GM18867 (cell line): Measurements from ENCODE around the gene PDE9A.
"Not testable (repeated sequence)": the region's sequence is repeated elsewhere in the genome, so short reads cannot be mapped to it uniquely, and the experiment has no call there.

Experiments
- ATAC-seq: cut with Tn5 transposase; IDR thresholded peaks from one replicate; pipeline ENCODE4 v1.9.1; 2021; ENCODE audit warnings: mild to moderate bottlenecking, moderate library complexity; ENCODE audit not compliant: unreplicated experiment

PDE9A gene

DNA sequence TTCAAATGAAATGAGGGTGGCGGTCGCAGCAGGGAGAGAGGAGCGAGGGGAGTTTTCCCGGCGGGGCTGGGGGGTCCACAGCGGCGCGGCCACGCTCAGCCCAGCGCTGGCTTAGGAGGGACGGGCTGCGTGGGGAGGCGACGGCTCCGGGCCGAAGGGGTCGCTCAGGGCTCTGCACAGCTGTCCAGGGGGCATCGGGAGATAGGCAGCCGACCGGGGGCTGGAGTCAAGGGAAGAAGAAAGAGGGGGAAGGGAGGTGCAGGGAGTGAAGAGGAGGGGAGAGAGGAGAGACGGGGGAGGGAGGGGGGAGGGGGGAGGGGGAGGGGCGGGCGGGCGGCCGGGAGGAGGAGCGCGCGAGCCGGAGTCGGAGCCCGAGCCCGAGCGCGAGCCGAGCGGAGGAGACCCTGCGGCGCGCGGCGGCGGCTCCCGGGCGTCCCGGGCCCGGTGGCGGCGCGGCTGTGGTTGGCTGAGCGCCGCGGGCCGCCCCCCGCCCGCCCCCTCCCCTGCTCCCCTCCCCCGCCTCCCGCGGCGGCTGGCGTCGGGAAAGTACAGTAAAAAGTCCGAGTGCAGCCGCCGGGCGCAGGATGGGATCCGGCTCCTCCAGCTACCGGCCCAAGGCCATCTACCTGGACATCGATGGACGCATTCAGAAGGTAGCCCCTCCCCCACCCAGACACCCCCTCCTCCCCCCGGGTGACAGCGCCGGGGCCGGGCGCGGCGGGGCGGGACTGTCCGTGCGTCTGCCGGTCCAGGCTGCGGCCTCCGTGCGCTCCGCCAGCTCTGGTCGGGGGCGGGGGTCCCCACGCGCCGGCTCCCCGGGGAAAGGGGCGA is at the start of gene PDE9A:
Gene PDE9A (plus strand): TSS at position 391 of the 831 bp plus-strand sequence. CDS start 194 bp downstream, at position 585.
- ATAC-seq: no peak

GRCh38 chr21:42607102-42607501 is 46.3 kb upstream of the PDE9A start:
- no peak for ATAC-seq

GRCh38 chr21:42607525-42608102 is 45.8 kb upstream of the PDE9A start:
- no peak for ATAC-seq

DNA sequence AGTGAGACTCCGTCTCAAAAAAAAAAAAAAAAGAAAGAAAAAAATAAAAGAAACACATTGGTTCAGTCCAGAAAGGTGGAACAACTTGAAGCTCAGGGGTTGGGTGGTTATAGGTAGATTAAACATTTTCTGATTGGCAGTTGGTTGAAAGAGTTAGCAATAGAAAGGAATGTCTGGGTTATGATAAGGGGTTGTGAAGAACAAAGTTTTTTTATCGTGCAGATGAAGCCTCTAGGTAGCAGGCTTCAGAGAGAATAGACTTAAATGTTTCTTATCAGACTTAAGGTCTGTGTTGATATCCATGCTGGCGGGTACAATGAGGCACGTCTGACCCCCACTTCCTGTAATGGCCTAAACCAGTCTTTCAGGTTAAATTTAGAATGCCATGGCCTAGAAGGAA is 45.0 kb upstream of the PDE9A start:
- ATAC-seq: no peak

- no peak for ATAC-seq
These were observed 43.6 kb upstream of the PDE9A start for GRCh38 chr21:42609811-42610210.

DNA sequence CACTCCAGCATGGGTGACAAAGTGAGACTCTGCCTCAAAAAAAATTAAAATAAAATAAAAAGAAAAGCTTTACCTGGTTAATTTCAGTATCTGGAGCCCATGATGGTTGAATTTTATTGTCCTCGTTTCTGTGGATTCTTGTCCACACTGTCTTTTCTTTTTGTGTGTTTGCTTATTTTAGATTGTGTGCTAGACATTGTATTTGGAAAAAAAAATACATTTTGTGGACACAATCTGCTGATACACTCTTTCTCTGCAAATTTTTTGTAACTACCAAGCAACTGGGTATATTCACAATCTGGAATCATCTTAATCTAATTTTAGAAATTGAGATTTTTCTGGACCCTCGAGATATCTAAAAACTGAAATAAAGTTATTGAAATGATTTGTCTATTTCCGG is 41.6 kb upstream of the PDE9A start:
- no peak for ATAC-seq

GRCh38 chr21:42612390-42612789 is 41.0 kb upstream of the PDE9A start:
- ATAC-seq: no peak

DNA sequence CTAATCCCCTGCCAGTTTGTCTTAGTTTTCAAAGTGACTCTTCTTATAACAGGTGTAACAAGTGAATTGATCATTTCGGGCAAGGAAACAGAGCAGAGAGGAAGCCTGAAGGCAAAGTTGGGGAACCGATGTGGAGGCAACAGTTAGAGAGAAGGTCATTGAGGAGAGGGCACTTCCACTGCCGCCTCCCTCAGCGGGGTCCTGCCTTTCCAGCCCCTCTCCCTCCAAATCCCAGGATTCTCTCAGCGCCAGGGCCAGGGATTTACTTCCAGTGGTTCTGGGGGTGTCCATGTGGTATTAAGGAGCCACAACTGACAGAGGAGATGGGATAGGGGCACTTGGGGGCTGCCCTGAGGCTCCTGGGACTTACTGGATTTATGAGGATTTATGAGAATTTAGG is 39.7 kb upstream of the PDE9A start:
- no peak for ATAC-seq

DNA sequence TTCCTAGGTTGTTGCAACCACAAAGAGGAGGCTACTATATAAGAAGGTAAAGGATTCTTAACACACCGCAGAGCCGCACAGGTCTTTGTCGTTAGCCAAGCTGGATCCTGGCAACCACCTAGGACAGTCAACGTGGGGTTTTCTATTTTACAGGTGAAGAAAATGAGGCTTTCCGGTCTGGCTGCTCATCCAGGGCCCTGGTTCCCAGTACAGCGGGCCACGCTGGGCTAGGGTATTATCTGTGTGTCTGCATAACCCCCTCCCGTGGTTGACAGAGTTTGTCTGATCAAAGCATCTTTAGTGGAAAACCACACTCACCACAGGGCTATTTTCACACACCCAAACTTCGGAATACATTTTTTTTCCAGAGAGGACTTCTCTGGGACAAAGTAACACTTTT is 39.0 kb upstream of the PDE9A start:
- ATAC-seq: no peak

- ATAC-seq: no peak
These were observed 38.5 kb upstream of the PDE9A start for GRCh38 chr21:42614811-42615351.

- ATAC-seq: not testable (repeated sequence)
These were observed 38.0 kb upstream of the PDE9A start for GRCh38 chr21:42615377-42615776.

DNA sequence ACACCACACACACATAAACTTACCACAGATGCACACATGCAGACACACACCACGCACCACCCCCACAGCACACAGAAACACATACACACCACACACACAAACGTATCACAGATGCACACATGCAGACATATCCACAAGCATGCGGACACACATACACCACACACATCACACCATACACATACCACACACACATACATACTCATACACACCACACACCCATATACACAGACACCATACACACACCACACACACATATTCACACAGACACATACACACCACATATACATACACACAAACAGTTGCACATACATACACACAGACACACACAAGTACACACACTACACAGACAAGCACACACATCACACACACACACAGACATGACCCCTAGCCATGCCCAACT is 37.5 kb upstream of the PDE9A start:
- no peak for ATAC-seq

- no peak for ATAC-seq
These were observed 37.0 kb upstream of the PDE9A start for GRCh38 chr21:42616446-42616845.

DNA sequence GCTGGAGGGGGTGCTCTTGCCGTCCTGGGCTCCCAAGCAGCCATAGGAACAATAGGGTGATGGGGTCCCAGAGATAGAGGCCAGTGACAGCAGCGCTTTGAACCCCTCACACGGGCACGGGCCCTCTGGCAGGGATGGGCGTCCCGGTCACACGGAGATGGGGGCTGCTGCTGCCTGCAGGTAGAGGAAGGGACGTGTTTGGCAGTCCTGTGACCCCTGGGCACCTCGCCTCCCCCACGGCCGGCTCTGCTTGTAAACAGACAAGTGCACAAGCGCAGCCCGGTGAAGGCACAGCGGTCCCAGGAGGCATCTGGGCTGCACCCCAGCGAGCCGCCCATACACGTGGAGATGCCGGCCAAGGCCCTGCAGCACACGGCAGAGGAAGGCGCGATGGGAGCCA is 36.5 kb upstream of the PDE9A start:
- no peak for ATAC-seq

DNA sequence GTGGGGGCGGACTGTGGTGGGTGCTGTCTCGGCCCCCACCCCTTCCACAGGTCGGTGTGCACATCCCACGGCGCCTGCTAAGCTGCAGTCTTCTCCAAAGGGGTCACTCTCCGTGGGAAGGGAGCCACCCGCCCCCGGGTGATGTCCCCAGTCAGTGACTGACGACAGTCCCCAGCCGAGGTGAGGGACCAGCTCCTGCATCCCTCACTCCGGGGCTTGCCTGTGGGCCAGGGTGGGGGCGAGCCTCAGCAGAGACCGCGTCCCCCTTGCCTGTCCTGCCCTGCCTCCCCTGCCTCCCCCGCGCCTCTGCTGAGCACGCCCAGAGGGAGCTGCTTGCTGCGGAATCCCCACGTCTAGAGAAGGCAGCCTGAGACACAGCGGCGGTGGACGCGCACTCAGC is 35.9 kb upstream of the PDE9A start:
- ATAC-seq: no peak

DNA sequence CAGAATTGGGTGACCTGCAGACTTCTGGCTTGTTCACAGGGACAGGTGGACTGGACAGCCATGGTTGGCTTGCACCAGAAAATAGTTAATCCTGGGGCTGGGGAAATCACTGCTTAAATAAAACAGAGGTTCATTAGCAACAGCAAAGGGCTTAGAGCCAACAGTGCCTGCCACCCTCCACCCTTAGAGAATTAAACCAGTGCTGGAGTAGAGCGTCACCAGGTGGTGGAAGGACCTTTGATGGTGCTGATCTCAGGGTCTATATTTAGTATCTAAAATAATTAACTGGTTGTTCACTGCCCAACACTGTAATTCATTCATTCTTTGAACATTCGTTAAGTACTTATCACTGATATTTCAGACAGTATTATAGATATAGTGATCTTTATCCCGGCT is 34.7 kb upstream of the PDE9A start:
- ATAC-seq: no peak

- ATAC-seq: no peak
These were observed 34.3 kb upstream of the PDE9A start for GRCh38 chr21:42619166-42619565.

DNA sequence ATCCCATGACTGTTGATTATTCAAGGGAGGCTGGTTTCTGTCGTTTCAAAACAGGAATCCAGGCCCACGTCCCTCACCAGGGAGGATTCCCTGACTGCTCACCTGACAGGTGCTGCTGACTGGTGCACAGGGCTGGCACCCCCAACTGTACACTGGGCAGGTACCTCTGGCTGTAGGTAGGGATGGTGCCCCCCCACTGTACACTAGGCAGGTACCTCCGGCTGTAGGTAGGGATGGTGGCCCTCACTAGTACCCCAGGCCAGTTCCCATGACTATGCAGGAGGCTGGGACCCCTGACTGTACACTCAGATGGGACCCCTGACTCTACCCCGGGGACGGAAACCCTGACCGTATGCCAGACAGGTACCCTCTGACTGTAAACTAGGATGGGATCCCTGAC is 33.6 kb upstream of the PDE9A start:
- ATAC-seq: no peak

DNA sequence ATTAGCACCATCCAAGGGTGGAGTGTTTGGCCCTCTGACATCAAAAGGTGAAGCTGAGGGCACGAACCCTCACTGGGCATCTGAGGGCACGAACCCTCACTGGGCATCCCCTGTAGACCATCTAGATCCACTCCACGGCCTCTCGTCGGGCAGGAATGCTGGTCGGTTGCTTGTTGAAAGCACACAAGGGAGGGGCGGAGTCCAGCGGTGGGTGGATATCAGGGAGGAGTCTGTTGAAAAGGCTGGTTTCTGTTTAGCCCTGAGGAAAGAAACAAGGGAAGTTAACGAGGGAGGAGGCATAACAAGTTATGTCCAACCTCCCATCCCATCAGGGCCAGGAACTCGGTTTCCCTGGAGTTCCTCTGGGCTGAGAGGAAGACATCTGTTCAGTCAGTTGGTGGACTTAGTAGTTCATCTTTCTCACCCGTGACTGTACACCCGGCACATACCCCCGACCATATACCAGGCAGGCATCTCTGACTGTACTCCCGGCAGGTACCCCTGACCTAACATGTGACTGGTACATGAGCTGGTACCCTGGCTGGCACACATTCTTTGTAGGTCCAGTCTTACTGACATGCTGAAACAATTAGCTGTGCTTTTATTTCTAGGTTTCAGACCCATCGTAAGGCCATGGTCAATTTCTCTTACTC is 32.1 kb upstream of the PDE9A start:
- no peak for ATAC-seq

- ATAC-seq: no peak
These were observed 31.6 kb upstream of the PDE9A start for GRCh38 chr21:42621819-42622177.

- no peak for ATAC-seq
These were observed 31.1 kb upstream of the PDE9A start for GRCh38 chr21:42622284-42622683.

DNA sequence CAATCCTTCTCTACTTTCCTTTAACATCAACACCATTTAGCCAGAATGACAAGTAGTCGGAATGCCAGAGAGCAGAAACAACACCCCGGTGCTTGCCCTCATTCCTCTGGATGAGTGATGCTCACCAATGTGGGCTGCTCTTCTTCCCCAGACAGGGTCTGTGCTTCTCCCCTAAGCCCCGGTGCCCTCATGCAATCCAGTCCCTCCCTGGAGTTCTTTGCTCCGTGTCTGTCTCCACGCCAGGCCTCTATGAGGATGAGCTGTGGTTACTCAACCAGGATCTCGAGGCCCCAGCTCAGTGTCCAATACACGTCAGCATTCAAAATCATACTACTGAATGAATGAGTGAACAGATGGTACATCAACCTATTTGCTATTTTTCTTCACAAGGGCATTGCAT is 29.7 kb upstream of the PDE9A start:
- ATAC-seq: no peak
